SK-N-SH (cell line): ENCODE measurements around the gene PCK2.

Source experiments
- EZH2phosphoT487 ChIP-seq: fragments of 200-600 bp; sonication (generic); IDR thresholded peaks from 2 replicates; pipeline ENCODE4 v1.6.1; 2017; ENCODE audit warnings: low read depth, mixed run types, mild to moderate bottlenecking, antibody characterized with exemption, moderate library complexity, borderline replicate concordance
- MEF2A ChIP-seq: IDR thresholded peaks from 2 replicates; pipeline ENCODE4 v1.4.0; 2012; ENCODE audit warnings: low read depth, borderline replicate concordance
- RCOR1 ChIP-seq: fragments of 150-350 bp; IDR thresholded peaks from 2 replicates; pipeline ENCODE4 v1.6.1; 2017; ENCODE audit warnings: antibody characterized with exemption, low read length

GRCh38 chr14:24084440-24084839 lies 9.7 kb upstream of the PCK2 start:
- TF ChIP-seq RCOR1 (no peak), MEF2A (no peak), EZH2phosphoT487 (no peak)
